OCI-LY3 (cell line): ENCODE measurements around the gene LHPP.

Experiments
- EZH2phosphoT487 ChIP-seq: fragments of 200-600 bp; shearing (Covaris generic); IDR thresholded peaks from 2 replicates; pipeline ENCODE4 v1.6.1; 2018; ENCODE audit warnings: antibody characterized with exemption, mixed run types, low read depth
- TF ChIP-seq, protein P1 (sequence below): fragments of 200-600, 300-600 bp; sonication (generic); IDR thresholded peaks from 2 replicates; pipeline ENCODE4 v1.5.1; 2014; ENCODE audit warnings: antibody characterized with exemption, low read length, low read depth

DNA sequence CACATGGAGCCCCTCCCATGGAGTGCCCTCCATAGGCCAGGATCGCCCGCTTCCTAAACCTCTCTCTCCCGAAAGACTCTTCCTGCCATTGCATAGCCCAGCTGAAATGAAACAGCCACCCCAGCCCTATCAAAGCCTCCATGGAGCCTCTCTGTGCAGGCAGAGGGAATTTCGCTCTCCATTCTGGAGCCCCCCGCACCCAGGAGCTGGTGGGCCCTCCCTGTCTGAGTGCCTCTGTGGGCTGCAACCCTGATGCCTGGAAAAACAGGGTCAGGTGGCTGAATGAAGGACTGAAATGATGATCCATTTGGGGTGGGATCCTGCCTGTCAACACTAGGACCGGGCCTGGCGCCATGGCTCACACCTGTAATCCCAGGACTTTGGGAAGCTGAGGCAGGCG lies 176.1 kb downstream of the LHPP start:
- TF ChIP-seq, protein P1, sequence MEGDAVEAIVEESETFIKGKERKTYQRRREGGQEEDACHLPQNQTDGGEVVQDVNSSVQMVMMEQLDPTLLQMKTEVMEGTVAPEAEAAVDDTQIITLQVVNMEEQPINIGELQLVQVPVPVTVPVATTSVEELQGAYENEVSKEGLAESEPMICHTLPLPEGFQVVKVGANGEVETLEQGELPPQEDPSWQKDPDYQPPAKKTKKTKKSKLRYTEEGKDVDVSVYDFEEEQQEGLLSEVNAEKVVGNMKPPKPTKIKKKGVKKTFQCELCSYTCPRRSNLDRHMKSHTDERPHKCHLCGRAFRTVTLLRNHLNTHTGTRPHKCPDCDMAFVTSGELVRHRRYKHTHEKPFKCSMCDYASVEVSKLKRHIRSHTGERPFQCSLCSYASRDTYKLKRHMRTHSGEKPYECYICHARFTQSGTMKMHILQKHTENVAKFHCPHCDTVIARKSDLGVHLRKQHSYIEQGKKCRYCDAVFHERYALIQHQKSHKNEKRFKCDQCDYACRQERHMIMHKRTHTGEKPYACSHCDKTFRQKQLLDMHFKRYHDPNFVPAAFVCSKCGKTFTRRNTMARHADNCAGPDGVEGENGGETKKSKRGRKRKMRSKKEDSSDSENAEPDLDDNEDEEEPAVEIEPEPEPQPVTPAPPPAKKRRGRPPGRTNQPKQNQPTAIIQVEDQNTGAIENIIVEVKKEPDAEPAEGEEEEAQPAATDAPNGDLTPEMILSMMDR: no peak
- no peak for TF ChIP-seq EZH2phosphoT487
